A673 (cell line): ENCODE results near the gene CHPT1.

Source experiments
- CTCF ChIP-seq: fragments of 300-800, 200-600 bp; sonication (generic); conservative IDR thresholded peaks from 2 replicates; pipeline ENCODE4 v1.5.1; 2017; ENCODE audit warnings: low read depth, mild to moderate bottlenecking, antibody characterized with exemption, low read length, moderate library complexity, mixed read lengths
- EZH2 ChIP-seq: fragments of 200-600 bp; sonication (generic); IDR thresholded peaks from 2 replicates; pipeline ENCODE4 v1.6.1; 2017; ENCODE audit warnings: borderline replicate concordance, low read depth, mild to moderate bottlenecking, mixed read lengths, antibody characterized with exemption, low read length; ENCODE audit not compliant: poor library complexity, severe bottlenecking

DNA sequence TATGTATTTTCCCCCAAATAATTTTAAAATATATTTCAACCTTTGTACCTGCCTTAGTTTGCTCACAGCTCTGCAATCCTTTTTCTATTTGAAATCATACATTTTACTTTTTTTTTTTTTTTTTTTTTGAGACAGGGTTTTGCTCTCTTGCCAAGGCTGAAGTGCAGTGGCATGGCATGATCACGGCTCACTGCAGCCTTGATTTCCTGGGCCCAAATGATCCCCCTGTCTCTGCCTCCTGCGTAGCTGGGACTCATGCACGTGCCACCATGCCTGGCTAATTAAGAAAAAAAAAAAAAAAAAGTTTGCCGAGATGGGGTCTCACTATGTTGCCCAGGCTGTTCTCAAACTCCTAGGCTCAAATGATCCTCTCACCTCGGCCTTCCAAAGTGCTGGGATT lies 43.1 kb downstream of the CHPT1 start:
- TF ChIP-seq CTCF (no peak), EZH2 (no peak)
